ENCODE results near the gene SFXN3. TPM values are rescaled to one million over a fixed set of nuclear protein-coding genes. Genes with fewer than 3 reads are reported as not detected.

SFXN3 gene
- total and polyA plus RNA-seq, 2 of the 13 experiments (the other 11 are each of a cell fraction or from before 2014, with no cell fraction given) = 16.8 to 71.5 TPM

DNA sequence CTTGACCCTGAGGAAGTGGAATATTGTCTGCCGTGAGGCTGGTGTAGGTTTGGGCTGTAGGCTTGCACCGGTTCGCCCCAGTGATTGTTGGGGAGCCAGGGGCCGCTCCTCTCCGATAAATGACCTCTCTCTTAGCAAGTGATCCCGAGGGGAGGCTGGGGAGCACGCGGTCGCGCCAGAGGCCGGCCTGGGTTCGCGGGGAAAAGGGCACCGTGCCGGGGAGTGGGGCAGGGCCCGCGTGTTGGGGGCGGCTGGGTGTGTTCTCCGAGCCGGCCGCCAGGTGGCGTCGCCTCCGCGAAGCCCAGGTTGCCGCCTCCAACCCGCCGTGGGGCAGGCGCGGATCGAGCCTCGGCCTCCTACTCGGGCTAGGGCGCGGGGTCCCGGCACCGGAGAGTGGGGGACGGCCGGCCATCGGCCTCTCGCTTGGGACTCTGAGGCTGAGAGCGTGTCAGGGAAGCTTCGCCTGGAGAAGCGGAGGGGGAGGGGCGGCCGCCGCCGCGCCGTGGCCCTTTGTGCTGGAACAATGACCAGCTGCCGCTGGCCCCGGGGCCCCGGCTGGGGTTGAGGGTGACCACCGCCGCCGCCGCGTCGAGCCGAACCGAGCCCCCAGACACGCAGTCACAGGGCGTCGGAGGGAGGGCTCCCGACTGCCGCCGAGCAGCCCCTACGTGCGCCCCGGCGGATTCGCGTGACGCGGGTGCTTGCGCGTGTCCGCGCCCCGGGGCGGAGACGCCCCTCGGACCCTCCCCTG is 31.9 kb upstream of the SFXN3 start (continued):
- TF ChIP-seq, protein P1, sequence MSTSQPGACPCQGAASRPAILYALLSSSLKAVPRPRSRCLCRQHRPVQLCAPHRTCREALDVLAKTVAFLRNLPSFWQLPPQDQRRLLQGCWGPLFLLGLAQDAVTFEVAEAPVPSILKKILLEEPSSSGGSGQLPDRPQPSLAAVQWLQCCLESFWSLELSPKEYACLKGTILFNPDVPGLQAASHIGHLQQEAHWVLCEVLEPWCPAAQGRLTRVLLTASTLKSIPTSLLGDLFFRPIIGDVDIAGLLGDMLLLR (CRISPR knock-in tag; IDR thresholded peaks at IDR 0.05) = no peak; the same call in 1 of the 2 replicates
- TF ChIP-seq ZNF615 (CRISPR knock-in tag; IDR thresholded peaks at IDR 0.05; ENCODE audit: borderline replicate concordance) = no peak
- TF ChIP-seq, protein P2, sequence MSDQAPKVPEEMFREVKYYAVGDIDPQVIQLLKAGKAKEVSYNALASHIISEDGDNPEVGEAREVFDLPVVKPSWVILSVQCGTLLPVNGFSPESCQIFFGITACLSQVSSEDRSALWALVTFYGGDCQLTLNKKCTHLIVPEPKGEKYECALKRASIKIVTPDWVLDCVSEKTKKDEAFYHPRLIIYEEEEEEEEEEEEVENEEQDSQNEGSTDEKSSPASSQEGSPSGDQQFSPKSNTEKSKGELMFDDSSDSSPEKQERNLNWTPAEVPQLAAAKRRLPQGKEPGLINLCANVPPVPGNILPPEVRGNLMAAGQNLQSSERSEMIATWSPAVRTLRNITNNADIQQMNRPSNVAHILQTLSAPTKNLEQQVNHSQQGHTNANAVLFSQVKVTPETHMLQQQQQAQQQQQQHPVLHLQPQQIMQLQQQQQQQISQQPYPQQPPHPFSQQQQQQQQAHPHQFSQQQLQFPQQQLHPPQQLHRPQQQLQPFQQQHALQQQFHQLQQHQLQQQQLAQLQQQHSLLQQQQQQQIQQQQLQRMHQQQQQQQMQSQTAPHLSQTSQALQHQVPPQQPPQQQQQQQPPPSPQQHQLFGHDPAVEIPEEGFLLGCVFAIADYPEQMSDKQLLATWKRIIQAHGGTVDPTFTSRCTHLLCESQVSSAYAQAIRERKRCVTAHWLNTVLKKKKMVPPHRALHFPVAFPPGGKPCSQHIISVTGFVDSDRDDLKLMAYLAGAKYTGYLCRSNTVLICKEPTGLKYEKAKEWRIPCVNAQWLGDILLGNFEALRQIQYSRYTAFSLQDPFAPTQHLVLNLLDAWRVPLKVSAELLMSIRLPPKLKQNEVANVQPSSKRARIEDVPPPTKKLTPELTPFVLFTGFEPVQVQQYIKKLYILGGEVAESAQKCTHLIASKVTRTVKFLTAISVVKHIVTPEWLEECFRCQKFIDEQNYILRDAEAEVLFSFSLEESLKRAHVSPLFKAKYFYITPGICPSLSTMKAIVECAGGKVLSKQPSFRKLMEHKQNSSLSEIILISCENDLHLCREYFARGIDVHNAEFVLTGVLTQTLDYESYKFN (CRISPR knock-in tag; conservative IDR thresholded peaks at IDR 0.05) = peak; percentile 33; the same call in 1 of the 2 replicates
- no peak for TF ChIP-seq ADNP (CRISPR knock-in tag; IDR thresholded peaks at IDR 0.05)
- TF ChIP-seq EP300 (IDR thresholded peaks at IDR 0.05; ENCODE audit: low read depth in 2 of 2, low read length in 2 of 2) = no peak
- peak; percentile 11; the same call in 1 of the 2 replicates for TF ChIP-seq EP300 (CRISPR knock-in tag; IDR thresholded peaks at IDR 0.05; ENCODE audit: borderline replicate concordance)
- no peak for TF ChIP-seq HNF4A (CRISPR knock-in tag; IDR thresholded peaks at IDR 0.05)
- TF ChIP-seq MAFG (CRISPR knock-in tag; IDR thresholded peaks at IDR 0.05) = no peak
- no peak; the same call in 1 of the 2 replicates for TF ChIP-seq POGZ (CRISPR knock-in tag; IDR thresholded peaks at IDR 0.05)
- TF ChIP-seq ZNF839 (CRISPR knock-in tag; IDR thresholded peaks at IDR 0.05; ENCODE audit: borderline replicate concordance) = no peak
- TF ChIP-seq, protein P3, sequence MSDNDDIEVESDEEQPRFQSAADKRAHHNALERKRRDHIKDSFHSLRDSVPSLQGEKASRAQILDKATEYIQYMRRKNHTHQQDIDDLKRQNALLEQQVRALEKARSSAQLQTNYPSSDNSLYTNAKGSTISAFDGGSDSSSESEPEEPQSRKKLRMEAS (IDR thresholded peaks at IDR 0.05) = peak; percentile 7
- TF ChIP-seq, protein P4, sequence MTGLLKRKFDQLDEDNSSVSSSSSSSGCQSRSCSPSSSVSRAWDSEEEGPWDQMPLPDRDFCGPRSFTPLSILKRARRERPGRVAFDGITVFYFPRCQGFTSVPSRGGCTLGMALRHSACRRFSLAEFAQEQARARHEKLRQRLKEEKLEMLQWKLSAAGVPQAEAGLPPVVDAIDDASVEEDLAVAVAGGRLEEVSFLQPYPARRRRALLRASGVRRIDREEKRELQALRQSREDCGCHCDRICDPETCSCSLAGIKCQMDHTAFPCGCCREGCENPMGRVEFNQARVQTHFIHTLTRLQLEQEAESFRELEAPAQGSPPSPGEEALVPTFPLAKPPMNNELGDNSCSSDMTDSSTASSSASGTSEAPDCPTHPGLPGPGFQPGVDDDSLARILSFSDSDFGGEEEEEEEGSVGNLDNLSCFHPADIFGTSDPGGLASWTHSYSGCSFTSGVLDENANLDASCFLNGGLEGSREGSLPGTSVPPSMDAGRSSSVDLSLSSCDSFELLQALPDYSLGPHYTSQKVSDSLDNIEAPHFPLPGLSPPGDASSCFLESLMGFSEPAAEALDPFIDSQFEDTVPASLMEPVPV (CRISPR knock-in tag; IDR thresholded peaks at IDR 0.05) = peak; percentile 96
- TF ChIP-seq HDAC2 (CRISPR knock-in tag; IDR thresholded peaks at IDR 0.05) = no peak; the same call in 1 of the 2 replicates
- TF ChIP-seq MTA3 (CRISPR knock-in tag; IDR thresholded peaks at IDR 0.05) = no peak
- TF ChIP-seq FOXO4 (CRISPR knock-in tag; conservative IDR thresholded peaks at IDR 0.05) = no peak
- TF ChIP-seq ZNF710 (CRISPR knock-in tag; IDR thresholded peaks at IDR 0.05; ENCODE audit: borderline replicate concordance) = 0 out of 2 replicates have a peak, but pooled peaks have one; percentile 61
- TF ChIP-seq CCDC6 (CRISPR knock-in tag; IDR thresholded peaks at IDR 0.05) = no peak
- peak; percentile 13; the same call in 1 of the 2 replicates for TF ChIP-seq ATF7-NPFF (CRISPR knock-in tag; IDR thresholded peaks at IDR 0.05; ENCODE audit: low read depth)
